GM03348 (cell line): ENCODE data around the gene GPHA2.

Experiments
- DNase-seq: peaks from one replicate; pipeline ENCODE4 v3.0.0; 2012; ENCODE audit warnings: low spot score

Gene GPHA2

DNA sequence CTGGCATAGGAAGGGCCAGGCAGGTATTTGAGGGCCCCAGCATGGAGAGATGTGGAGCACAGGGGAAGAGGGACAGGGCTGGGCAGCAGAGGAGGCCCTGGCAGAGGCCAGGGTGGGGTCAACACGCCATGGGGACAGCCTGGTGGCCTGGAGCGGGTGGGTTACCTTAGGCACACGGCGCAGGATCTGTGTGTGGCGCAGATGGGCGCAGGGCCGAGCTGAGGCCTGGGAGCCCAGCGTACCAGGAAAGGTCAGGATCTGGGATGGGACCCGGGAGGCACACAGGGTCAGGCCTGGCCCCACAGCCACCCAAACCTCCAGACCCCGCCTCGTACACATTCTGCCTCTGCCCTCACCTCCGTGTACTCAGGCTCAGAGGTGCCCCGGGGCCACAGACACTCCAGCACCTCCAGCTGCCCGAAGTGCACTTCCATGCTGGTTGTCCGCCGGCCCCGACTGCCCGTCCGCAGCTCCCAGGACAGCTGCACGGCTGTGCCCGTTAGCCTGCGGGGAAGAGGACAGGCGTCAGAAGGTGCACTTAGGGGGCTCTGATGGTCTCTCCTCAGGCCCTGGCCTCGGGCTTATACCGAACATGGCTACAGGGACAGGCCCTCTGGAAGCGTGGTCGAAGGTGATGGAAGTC, 25.1 kb downstream of the GPHA2 start:
- no peak for DNase-seq

DNA sequence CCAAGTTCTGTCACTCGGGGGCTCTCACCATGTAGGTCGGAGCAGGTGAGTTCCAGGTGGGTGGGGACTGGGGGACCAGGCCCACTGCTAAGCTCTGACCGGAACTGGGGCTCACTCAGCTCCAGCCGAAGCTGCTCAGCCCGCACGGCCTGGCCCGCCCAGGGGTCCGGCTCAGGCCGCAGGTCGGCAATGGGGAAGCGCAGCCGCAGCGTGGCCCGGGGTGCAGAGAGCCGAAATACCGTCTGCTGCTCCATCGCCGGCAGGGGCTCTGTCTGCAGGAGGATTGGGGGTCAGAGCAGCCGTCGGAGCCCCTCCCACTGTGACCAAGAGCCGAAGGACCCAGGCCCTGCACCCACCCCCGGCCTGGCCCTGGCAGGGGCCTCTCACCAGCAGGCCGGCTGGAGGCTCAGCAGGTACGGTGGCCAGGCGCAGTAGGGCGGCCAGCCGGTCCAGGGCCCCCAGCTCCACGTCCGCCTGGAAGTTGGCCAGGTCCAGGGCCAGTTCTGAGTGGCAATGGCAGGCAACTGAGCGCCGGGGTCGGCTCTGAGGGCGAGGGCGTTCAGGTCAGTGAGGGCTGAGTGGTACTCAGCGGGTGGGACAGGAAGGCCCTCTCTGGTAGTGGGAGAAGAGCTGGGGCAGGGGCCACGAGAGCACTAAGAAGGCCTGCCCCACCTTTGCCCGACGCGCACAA, 25.9 kb downstream of the GPHA2 start:
- no peak for DNase-seq

DNA sequence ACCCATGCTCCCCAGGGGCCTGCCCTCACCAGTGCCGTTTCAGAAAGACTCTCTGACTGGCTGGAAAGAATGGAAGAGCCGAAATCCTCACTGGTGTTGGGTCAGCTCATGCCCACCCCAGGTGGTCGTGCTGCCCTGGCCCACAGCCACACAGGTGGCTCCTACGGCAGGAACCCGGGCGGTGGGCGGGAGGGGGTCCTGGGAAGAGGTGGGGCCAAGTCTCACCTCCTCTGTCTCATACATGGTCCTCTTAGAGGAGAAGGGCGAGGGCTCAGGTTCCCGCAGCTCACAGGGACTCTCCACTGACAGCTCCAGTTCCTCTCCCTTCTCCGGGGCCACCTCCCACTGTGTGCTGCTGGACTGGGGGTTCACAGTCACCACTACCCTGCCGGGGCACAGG, 26.9 kb downstream of the GPHA2 start:
- DNase-seq, result no peak

DNA sequence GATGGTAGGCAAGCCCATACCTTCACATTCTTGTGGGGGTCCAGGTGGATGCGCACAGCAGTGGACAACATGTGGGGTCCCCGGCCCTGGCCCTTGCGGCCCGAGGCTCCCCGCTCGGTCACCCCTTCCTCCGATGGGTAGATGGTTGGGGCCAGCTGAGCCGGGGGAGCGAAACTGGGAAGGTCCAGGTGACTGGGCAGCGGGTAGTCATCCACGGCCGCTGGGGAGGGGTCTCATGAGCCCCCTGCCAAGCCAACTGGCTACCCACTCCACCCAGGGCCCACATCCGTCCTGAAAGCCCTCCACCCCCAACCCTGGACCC, 29.4 kb downstream of the GPHA2 start:
- DNase-seq, result no peak

DNA sequence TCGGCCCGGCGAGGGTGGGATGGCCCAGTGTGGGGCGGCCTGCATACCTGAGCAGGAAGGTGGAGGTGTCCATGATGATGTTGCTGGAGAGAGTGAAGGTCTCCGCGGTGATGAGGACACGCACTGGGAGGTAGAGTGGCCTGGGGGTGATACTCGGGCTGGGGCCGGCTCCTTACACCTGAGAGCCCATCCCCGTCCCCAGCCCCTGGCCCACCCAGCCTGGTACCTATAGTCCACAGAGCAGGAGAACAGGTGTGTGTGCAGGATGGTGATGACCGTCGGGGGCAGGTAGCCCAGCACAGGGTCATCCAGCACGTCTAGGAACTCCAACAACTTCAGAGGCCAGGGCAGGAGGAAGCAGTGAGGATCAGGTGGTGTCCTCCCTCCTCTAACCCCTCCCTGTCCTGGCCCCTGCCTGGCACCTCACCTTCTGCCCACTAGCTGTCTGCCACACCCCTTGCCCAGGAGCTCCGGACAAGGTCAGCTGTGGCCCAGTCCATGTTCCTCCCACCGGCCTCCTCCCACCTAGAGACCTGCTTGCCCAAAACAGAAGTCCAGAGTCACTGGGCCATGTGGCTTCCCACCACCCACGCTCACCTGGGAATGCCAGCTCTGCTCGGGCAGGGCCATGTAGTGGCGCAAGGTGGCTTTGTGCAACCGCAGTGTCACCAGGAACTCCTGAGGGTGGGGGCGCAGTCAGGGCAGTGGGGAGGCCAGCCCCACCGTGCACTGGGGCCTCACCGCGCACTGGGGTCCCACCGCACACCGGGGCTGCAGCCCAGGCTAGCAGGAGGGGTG, 30.0 kb downstream of the GPHA2 start:
- no peak for DNase-seq

DNA sequence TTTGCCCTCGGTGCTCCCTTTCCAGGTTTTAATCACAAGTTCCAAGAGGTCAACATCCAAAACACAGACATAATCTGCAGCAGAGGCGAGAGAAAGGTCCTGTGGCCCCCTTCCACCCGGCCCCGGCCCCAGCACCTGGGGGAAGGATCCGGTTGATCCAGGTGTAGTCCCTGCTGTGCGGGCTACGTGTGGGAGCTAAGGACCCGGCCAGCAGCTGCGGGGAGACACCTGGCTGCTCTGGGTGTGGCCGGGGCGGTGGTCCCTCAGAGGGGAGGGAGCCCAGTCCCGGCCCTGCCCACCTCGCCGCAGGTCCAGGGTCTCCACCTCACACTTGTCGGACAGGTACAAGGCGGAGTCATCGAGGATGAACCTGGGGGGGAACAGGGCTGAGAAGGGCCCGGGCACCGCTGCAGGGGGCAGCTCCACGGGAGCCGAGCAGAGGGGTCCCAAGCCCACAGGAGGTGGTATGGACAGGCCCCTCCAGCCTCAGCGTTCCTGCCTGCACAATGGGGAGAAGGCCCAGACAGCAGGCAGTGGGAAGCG, 32.3 kb downstream of the GPHA2 start:
- DNase-seq, result no peak

DNA sequence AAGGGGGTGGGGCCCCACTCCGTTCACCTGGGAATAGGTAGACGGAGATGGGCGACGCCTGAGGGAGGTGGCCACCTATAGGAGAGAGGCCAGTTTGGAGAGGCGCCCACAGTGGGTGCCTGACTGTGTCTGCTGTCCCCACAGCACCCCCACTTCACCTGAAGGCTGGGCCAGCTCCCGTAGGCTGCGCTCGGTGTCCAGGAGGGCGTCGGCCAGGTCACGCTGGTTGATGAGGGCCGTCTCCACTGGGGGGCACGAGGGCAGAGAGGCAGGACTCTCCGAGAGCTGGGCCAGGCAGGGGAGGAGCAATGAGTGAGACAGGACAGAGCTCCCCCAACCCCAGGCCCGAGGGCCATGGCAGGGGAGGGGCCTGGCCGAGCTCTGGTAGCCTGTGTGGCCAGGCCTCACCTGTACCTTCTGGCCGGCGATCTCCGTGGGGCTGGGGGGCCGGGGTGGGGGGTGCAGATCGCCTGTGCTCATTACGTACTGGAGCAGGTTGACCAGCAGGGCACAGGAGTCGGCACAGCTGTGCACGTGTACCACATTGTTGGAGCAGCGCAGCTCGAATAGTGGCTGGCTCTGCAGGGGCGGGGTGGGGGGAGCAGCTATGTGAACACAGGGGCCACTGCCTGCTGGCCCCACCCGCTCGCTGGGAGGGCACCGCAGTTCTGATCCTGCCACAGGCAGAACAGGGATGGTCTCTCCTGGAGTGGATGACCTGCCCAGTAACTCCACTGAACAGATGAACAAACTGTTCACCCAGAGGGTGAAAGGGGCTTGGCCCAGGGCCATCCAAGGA, 33.4 kb downstream of the GPHA2 start:
- DNase-seq, result no peak

DNA sequence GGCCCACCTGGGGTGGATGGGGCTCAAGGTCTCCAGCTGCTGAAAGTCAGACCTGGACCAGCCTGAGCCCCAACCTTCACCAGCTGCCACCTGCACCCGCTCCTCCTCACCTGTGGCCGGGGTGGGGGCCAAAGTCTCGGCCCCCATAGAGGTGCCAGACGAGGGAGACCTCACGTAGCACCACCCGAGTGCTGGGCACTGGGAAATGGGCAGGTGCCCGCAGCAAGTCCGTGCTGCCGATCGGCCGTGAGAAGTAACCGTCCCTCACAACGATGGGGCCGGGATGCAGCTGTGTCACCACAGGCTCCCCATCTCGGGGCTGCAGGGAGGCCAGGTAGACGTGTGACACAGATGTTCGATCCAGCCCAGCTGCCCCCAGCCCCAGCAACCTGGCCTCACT, 34.9 kb downstream of the GPHA2 start:
- no peak for DNase-seq

DNA sequence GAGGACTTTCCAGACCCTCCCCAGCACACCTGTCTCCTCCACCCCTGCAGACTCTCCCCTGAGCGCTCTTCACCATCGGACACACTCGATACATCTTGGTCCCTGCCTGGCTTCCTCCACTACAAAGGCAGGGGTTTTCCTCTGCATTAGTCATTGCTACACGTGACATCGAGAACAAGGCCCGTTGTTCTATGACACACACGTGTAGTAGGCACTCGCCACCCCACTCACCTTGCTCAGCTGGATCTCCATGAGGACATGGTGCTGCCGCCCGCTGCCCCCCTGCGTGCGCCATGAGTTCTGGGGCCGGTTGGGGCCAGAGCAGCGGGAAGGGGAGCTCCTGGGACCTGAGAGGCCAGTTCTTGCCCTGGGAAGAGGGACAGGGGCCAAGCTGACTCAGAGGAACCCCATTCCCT, 35.4 kb downstream of the GPHA2 start:
- no peak for DNase-seq

DNA sequence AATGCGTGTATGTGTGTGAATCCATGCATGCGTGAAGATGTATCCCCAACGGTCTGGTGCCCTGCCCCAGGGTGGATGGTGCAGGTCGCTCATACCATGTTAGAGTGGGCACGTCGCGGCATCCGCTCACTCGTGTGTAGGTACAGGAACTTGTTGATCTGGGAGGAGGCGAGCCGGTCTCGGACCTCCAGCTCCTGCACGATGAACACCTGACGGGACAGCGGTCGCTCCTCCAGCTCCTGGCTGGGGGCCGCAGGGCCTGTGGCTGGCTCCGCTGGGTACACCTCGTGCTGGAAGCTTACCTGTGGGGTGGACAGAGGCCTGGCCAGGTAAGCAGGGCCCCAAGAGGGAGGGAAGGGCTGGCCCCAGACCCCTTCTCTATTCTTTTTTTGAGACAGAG, 37.2 kb downstream of the GPHA2 start:
- no peak for DNase-seq

DNA sequence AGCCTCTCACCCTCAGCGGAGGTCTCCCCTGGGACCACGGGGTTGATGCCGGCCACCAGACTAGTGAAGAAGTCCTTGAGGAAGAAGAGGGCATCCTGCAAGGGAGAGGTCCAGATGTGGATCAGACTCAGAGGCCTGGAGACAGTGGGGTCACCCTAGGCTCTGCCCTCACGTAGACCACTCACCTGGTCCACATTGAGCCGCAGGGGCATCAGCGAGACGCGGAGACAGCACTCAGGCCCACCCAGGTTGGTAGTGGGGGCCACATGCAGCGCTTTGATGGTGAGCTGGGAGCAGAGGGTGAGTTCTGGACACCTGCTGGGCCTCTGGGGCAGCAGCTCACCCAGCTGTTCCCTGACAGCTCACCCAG, 37.6 kb downstream of the GPHA2 start:
- no peak for DNase-seq

DNA sequence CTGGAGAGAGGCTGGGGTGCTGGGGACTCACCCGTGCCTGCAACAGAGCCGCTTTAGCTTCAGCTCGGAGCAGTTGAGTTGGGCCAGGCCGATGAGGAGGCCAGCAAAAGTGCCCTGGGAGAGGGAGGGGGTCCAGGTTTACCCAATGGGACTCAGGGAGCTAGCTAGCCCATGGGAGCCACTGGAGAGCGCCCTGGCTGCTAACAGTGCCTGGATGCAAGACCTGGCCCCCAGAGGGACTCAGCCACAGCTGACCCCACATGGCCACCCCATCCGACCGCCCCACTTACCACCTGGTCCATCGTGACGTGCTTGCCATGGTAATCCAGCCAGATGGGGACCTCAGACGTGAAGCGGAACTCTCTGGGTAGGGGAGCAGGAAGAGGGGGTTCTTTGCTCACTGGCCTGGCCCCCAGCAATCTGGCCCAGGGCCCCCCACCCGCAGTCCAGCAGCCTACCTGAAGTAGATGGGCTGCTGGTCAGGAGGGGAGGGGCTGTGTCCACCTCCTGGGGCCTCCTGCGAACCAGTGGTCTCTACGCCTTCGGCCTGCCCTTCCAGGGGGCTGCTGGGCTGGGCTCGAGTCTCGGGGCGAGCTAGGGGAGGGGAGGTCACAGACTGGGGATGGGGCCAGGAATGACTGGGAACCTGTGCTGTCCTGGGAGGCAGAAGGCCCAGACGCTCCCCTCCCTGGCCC, 38.2 kb downstream of the GPHA2 start:
- no peak for DNase-seq

DNA sequence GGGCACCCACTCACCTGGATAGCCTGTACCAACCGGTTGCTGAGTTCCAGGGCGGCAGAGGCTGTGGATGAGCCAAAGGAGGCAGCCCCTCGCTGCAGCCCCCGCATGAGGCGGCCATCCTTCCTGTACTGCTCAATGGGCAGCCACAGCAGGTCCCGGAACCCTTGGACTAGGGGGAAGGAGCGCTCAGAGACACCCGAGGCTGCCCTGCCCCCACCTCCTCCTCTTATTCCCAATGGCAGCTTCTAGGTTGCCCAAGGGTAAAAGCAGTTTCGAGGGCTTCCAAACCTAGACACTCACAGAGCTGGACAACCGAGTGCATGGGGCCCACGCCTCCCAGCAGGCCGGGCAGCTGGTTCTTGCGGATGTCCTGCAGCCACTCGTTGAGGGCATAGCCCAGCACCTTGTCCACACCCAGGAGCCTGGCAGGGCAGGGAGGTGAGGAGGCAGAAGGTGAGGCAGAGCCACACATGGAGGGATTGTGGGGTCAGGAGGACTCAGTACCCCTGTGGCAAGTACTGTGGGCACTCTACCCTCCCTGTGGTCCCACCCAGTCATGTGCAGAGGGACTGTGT, 39.2 kb downstream of the GPHA2 start:
- DNase-seq, result no peak

DNA sequence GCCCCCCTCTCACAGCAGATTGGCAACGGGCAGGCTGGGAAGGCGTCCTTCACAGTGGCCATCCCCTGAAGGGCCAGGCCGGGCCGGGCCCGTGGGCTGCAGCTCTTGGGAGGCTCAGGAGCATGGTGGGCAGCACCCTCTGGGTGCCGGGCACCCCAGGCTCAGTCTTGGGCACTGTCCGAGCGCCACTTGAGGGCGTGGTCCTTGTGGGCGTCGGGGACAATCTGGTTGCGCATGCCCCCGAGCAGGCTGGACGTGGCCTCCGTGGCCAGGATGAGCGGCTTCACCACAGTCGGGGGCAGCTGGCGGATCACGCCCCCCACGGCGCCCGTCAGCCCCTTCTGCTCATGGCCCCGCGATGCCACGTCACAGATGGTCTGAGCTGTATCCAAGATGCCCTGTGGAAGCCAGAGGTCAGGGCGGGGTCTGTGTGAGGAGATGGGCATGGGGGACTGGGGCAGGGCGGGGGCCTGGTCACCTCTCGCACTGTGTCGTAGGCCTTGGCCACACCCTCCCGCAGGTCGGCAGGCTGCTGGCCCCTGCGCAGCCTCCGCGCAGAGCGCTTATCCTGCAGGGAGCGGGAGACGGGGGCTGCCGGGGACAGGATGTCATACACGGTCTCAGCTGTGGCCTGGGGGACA, 40.8 kb downstream of the GPHA2 start:
- DNase-seq, result no peak

DNA sequence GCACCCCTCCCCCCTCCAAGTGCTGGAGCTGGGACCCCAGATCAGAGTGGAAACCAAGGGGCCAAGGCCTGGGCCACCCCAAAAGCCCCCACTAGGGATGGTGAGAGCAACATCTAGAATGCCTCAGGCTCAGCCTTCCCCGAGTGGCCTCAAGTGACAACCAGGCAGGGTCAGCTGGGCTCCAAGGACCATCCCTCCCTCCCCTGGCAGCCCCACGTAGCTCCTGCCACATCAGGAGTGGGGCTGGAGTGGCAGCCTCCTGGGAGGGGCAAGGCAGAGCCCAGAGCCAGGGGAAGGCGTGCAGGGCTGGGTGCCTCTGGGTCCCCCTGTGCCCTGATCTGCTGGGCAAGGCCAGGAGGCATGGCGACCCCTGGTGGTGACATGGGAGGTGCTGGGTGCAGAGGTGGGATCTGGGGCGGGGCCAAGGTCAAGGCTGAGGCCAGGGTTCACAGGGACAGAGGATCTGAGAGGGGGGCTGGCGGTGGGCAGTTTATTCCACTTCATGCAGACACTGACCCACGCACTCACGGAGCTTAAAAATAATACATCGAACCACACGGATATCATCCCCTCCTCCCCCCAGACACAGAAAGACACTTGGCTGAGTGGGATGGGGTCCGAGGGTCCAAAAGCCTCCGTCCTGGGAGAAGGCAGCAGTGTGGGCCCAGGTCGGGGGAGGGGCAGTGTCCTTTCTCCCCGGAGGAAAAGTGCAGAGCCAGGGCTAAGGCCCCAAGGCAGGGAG, 41.5 kb downstream of the GPHA2 start:
- DNase-seq, result peak; percentile 86

DNA sequence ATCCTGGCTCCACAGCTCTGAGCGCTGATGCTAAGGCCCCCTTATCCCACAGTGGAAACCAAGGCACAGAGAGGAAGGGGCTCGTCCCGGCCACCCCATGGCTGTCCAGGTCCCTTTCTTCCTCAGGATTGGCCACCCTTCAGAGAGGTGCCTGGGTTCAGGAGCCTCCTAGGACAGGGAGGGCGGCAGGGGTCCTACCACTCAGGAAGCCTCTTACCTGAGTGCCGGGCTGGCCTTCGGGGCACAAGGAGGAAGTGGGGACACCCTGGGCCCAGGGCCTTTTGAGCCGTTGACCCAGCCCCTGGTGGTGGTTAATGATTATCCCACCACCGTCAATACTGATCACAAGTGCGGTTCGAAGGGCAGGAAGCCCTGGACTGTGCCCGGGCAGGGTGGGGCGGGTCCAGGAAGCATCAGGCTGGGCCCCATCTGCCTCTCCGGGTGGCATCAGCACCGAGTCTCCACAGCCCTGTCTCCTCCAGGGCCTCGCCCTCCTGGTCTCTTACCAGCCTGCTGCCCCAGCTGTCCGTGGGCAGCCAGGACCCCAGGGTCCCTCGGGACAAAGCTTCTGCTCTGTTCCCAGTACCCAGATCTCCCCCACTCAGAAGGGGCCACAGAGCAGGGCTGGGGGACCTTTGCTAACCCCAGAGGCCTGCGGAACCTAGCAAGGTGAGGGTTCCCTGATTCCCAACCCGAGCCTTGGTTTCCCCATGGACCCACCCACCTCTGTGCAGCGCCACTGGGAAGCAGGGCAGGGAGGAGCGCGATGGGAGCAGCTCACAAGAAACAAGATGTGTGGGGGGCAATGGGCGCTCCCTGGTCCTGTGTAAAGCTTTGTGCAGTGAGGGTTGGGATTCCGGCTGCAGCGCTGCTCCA, 42.3 kb downstream of the GPHA2 start:
- DNase-seq, result no peak

DNA sequence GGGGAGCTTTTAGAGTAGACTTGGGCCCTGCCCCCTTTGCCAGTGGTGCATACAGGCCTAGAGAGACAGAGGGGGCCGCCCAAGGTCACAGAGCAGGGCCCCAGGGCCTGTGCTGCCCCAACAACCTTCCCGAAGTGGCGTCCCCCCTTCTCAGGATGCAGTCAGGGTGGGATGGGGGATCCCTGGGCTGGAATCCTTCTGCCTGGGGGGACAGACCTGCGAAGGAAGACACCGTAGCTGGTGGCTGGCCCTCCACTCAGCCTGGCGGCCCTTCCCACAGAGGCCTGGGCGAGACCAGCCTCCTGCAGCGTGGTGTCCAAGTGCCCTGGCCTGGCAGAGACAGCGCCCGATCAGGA, 42.9 kb downstream of the GPHA2 start:
- DNase-seq, result no peak

DNA sequence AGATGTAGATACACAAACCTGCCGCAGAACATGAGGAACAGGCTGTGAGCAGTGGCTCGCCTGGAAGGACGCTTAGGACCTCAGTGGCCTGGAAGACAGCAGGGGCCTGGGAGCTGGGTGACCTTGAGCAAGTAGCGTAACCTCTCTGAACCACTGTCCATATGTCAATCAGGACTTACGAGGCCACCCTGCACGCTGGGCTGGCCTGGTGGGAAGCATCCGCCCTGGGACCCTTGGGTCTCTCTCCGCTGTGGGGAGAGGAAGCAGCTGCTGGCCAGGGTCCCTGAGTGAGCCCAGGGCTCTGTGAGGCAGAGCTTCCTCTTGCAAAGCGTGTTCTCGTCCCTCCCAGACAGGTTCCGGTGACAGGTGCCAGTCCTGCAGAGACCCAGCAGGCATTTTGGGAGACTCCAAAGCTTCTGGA, 43.3 kb downstream of the GPHA2 start:
- DNase-seq, result no peak

DNA sequence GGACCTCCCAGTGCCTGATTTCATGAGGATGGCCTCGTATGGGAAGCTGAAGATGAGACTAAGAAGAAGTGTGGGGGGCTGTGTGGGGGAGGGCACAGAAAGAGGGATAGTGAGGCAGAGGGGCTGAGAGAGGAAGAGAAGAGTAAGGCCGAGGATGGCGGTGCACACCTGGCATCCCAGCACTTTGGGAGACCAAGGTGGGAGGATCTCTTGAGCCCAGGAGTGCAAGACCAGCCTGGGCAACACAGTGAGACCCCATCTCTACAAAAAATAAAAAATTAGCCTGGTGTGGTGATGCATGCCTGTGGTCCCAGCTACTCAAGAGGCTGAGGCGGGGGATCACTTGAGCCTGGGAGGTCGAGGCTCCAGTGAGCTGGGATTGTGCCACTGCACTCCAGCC, 43.8 kb downstream of the GPHA2 start:
- DNase-seq, result no peak
